Esophagus muscularis mucosa (tissue), 4 donors: ENCODE measurements around the gene AKT2. TPM values are rescaled to one million over a fixed set of nuclear protein-coding genes. Genes with fewer than 3 reads are reported as not detected.

ENCODE experiments used
- DNase-seq: peaks from one replicate; pipeline ENCODE4 v3.0.0-alpha.2; 2017; ENCODE audit errors: extremely low spot score
- H3K27ac ChIP-seq, 4 donors: fragments of 200-600 bp; sonication (generic); replicated peaks in 1 of 4; 1 replicate in 3 of 4; 2 replicates in 1 of 4; pipeline ENCODE4 v1.5.1; 2016 to 2019; ENCODE audit warnings: mild to moderate bottlenecking in 1 of 4
- H3K27me3 ChIP-seq, 4 donors: fragments of 200-600 bp; sonication (generic); one replicate each; pipeline versions ENCODE4 v1.5.1 to v1.6.0; 2016 to 2019
- H3K36me3 ChIP-seq, 4 donors: fragments of 200-600 bp; sonication (generic); one replicate each; pipeline ENCODE4 v1.5.1; 2016 to 2019
- H3K4me1 ChIP-seq, 4 donors: fragments of 200-600 bp; sonication (generic); one replicate each; pipeline ENCODE4 v1.5.1; 2016 to 2019
- H3K4me3 ChIP-seq, 4 donors: fragments of 200-600 bp; sonication (generic); 1 replicate in 2 of 4; 2 replicates in 2 of 4; pipeline ENCODE4 v1.5.1; 2016 to 2019; ENCODE audit warnings: mild to moderate bottlenecking in 4 of 4, moderate library complexity in 1 of 4
- H3K9me3 ChIP-seq, 4 donors: fragments of 200-600 bp; sonication (generic); 1 replicate in 3 of 4; 2 replicates in 1 of 4; pipeline ENCODE4 v1.5.1; 2016 to 2019
- EP300 ChIP-seq: sonication (generic); formaldehyde crosslinking; IDR thresholded peaks from one replicate; pipeline ENCODE4 v1.6.1; 2017; ENCODE audit warnings: antibody characterized with exemption
- POLR2A ChIP-seq: fragments of 450-650 bp; IDR thresholded peaks from one replicate; pipeline ENCODE4 v1.6.1; 2017; ENCODE audit warnings: antibody characterized with exemption, moderate library complexity, mild to moderate bottlenecking, low read depth
- POLR2AphosphoS5 ChIP-seq, 2 donors: sonication (generic); formaldehyde crosslinking; IDR thresholded peaks; one replicate each; pipeline ENCODE4 v1.6.1; 2017; ENCODE audit warnings: antibody characterized with exemption in 2 of 2
- WGBS: methylation state at CpG from one replicate; pipeline ENCODE4 v1.1.5; 2018; 5-methylcytosine and 5-hydroxymethylcytosine counted together
- intact Hi-C: fragments of 100-400 bp; cut with DNase I; formaldehyde crosslinking; loops from one replicate; pipeline ENCODE4 v1.15.1; 2023
- total RNA-seq, 4 donors: library from RNA; depleted of rRNA; stranded (reverse); fragments of >200 nt; gene quantifications; one replicate each; pipeline versions ENCODE4 v1.1.0 to v1.2.1, GENCODE V29; 2016
- TF ChIP-seq, protein P1 (sequence below), 3 experiments: fragments of 200-600 bp in 2 of 3; fragments of 450-650 bp in 1 of 3; sonication (generic) in 2 of 3; IDR thresholded peaks; one replicate each; pipeline ENCODE4 v1.5.1; 2017 to 2019; ENCODE audit warnings: antibody characterized with exemption in 3 of 3, mild to moderate bottlenecking in 2 of 3, moderate library complexity in 1 of 3

The AKT2 gene
- total RNA-seq, 4 donors from 2014 or later = 53.3 to 82.1 (median 64.0) TPM

- no peaks in the 10 kb centered on the region for H3K9me3 ChIP-seq
- no peak for DNase-seq
- peaks cover 4 to 32% (median 25%) of the 10 kb centered on the region in 4 donors for H3K36me3 ChIP-seq
- H3K4me3 ChIP-seq = no peak overlapping the region
- peaks cover 6 to 18% (median 16%) of the 10 kb centered on the region in 4 donors for H3K4me1 ChIP-seq
- H3K27ac ChIP-seq = no peak overlapping the region
- intact Hi-C loops = no loop called here
- 89% methylated on average over 15 of the region's 22 CpGs for WGBS
- TF ChIP-seq EP300 = no peak
- no peak for TF ChIP-seq POLR2A
- TF ChIP-seq, protein P1, sequence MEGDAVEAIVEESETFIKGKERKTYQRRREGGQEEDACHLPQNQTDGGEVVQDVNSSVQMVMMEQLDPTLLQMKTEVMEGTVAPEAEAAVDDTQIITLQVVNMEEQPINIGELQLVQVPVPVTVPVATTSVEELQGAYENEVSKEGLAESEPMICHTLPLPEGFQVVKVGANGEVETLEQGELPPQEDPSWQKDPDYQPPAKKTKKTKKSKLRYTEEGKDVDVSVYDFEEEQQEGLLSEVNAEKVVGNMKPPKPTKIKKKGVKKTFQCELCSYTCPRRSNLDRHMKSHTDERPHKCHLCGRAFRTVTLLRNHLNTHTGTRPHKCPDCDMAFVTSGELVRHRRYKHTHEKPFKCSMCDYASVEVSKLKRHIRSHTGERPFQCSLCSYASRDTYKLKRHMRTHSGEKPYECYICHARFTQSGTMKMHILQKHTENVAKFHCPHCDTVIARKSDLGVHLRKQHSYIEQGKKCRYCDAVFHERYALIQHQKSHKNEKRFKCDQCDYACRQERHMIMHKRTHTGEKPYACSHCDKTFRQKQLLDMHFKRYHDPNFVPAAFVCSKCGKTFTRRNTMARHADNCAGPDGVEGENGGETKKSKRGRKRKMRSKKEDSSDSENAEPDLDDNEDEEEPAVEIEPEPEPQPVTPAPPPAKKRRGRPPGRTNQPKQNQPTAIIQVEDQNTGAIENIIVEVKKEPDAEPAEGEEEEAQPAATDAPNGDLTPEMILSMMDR (IDR thresholded peaks at IDR 0.05) = no peak
- peaks cover 10 to 44% (median 34%) of the 10 kb centered on the region in 4 donors for H3K27me3 ChIP-seq
These were observed 70.2 kb downstream of the AKT2 start for GRCh38 chr19:40214936-40215335.

- TF ChIP-seq POLR2A = no peak
- TF ChIP-seq POLR2AphosphoS5 (IDR thresholded peaks at IDR 0.05) = no peak
- TF ChIP-seq, protein P1 (IDR thresholded peaks at IDR 0.05) = no peak
- no peak for TF ChIP-seq EP300
- no peak for DNase-seq
- Histone ChIP-seq H3K9me3 (no peaks in the 10 kb centered on the region), H3K27me3 (peaks cover 10 to 34% (median 28%) of the 10 kb centered on the region in 4 donors), H3K4me1 (peaks cover 6 to 16% (median 15%) of the 10 kb centered on the region in 4 donors), H3K27ac (no peak overlapping the region), H3K4me3 (no peak overlapping the region), H3K36me3 (peaks cover 12 to 41% (median 34%) of the 10 kb centered on the region in 4 donors)
- intact Hi-C loops = no loop called here
- WGBS = 93% methylated on average over 21 of the region's 50 CpGs
These were observed 71.1 kb downstream of the AKT2 start for GRCh38 chr19:40213882-40214570.

- no peak for TF ChIP-seq POLR2AphosphoS5 (IDR thresholded peaks at IDR 0.05)
- no peak for TF ChIP-seq EP300
- no peak for TF ChIP-seq POLR2A
- TF ChIP-seq, protein P1 (IDR thresholded peaks at IDR 0.05) = no peak
- peaks cover 10 to 28% (median 22%) of the 10 kb centered on the region in 4 donors for H3K27me3 ChIP-seq
- DNase-seq = no peak
- peaks cover 6 to 16% (median 15%) of the 10 kb centered on the region in 4 donors for H3K4me1 ChIP-seq
- no peaks in the 10 kb centered on the region for H3K9me3 ChIP-seq
- H3K27ac ChIP-seq = no peak overlapping the region
- 74% methylated on average over 26 of the region's 53 CpGs for WGBS
- no peak overlapping the region for H3K4me3 ChIP-seq
- peaks cover 12 to 48% (median 39%) of the 10 kb centered on the region in 4 donors for H3K36me3 ChIP-seq
- intact Hi-C loops = no loop called here
These were observed 71.8 kb downstream of the AKT2 start for GRCh38 chr19:40213251-40213829.

DNA sequence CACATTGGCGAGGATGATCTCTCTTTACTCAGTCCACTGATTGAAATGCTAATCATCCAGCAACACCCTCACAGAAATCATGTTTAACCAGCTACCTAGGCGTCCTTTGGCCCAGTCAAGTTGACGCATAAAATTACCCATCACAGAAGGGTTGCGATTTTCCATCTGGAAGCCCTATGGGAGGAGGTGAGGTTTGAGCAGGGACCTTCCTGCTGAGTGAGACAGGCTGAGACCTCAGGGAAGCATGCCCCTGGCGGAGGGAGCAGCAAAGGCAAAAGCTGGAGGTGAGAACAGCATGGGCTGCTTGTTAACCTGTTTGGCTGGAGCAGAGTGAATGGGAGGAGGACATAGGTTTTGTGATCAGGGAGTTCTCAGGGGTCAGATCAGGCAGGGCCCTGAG lies 74.3 kb downstream of the AKT2 start:
- Histone ChIP-seq H3K4me3 (no peak overlapping the region), H3K27ac (no peak overlapping the region), H3K36me3 (peaks cover 16 to 63% (median 50%) of the 10 kb centered on the region in 4 donors), H3K4me1 (no peaks in the 10 kb centered on the region), H3K9me3 (no peaks in the 10 kb centered on the region), H3K27me3 (peaks cover 0 to 3% (median 0%) of the 10 kb centered on the region in 4 donors)
- TF ChIP-seq EP300 = no peak
- TF ChIP-seq POLR2A = no peak
- TF ChIP-seq POLR2AphosphoS5 (IDR thresholded peaks at IDR 0.05) = no peak
- TF ChIP-seq, protein P1 (IDR thresholded peaks at IDR 0.05) = no peak
- WGBS = 85% methylated on average over 5 of the region's 5 CpGs
- DNase-seq = no peak
- intact Hi-C loops = no loop called here
